NOMO-1 treated with dmso at 0.1 percent for 144 hours (cell line): Measurements from ENCODE around the gene JTB.

Experiments used
- DNase-seq: peaks from one replicate; lab custom pipeline; 2025; ENCODE audit not compliant: unreplicated experiment; lab: John Stamatoyannopoulos, UW

The JTB gene

DNA sequence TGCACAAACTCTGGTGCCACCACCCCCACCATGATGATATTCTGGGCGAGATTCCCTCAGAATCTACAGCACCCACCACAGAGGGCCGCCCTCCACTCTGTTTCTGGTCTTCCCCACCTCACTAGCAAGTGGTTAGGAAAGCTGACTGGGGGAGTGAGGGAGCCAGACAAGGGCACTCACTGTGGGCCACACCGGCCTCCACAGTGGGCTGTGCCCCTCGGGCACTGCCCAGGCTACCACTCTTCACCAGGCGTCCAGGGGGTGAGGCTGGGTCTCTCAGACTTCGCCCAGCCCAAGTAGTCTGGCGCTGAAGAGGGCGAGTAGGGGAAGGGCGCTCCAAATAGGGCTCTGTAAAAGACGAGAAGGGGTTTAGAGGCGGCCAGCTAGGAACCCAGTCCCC, 43.5 kb downstream of the JTB start:
- no peak for DNase-seq

DNA sequence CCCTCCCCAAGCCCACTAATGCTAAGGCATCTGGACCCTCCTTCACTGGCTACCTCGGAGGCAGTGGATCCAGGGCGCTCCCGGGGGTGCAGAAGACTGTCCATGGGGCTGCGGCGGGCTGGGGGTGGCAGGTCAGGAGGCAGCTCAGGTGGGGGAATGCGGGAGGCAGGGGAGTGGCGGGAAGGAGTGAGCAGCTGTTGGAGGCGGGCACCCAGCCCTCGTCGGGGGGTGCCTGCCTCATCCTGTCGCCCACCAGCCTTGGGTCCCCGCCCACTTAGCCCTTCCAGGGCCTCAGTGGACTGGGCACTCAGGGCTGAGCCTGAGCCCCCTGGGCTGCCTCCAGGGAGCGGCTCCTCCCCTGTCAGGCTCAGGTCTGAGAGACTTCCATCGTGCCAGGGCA, 44.0 kb downstream of the JTB start:
- DNase-seq: no peak

DNA sequence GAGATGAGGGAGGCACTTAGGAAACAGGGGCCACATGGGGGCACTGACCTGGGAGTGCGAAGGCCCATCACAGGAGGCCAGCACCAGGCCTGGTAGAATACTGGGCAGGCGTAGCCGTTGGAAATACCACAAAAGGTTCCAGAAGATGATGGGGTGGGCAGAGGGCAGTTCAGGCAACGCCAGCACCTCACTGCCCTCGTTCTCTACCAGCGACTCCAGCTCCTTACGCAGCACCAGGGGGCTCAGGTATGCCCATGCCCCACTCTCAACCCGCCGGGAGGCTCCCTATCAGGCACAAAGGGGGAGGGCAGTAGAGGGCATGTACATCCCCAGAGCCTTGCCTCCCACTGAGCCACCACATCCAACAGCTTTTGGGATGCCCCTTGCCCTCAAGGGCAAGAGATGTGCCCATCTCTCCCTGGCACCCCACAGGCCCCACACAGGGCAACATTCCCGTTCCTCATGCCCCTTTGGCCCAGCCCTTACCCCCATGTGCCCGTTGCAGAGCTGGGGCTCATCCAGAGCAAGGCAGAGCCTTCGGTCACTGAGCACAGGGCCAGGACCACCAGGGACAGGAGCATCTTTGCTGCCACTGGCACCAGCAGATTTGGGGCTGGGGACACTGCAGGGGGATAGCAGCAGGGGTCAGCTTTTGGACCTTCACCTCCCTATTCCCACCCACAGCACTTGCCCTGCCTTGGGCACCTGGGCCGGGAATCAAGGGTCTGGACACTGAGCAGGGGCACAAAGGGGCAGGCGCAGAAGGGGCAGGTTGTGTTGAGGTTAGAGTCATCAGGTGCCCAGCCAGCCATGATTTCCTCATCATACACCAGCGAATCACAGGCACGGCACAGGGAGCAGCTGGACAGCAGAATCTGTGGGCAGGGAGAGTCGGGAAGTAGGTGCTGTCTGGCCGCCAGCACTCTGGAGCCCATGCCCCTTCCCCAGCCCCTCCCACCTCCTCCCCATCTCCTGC, 45.0 kb downstream of the JTB start:
- DNase-seq: no peak

DNA sequence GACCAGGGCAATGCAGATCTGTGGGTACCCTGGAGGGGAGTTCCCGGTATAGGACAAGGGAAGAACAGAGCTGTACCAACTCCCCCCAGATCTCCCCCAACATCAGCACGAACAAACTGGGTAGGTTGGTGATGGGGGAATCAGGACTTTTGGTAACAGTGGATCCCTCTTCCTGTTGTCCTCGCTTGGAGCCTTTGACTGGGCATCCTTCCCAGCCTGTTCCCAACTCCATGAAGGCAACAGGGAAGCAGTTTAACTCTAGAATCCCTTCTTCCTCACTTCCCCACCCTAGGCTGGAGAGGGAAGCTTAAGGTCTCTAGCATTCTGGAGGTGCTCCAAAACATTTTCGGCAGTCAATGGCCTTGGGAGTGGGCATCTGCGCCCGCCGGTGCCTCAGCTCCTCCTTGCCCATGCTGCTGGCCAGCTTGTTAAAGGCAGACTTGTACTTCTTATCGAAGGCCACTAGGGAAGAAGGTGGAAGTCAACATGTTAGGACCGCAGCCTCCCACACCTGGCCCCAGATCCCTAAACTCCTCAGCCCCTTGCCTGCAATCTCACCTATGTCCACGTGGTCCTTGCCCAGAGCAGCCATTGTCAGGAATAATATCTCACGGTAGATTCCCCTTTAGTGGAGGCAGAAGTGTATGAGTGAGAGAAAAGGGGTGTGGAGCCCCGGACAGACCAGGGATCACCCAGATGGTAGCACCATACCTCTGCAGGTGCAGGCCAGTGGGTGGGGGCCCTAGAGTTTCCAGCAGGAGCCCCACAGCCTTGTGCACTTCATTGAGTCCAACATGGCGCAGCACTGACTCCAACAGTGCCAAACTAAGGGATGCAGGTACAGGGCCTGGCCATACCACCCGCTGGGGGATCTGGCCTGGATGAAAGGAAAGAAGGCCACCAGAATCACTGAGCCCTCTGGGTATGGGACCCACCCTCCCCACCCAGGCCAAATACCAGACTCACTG, 47.2 kb downstream of the JTB start:
- DNase-seq: no peak

DNA sequence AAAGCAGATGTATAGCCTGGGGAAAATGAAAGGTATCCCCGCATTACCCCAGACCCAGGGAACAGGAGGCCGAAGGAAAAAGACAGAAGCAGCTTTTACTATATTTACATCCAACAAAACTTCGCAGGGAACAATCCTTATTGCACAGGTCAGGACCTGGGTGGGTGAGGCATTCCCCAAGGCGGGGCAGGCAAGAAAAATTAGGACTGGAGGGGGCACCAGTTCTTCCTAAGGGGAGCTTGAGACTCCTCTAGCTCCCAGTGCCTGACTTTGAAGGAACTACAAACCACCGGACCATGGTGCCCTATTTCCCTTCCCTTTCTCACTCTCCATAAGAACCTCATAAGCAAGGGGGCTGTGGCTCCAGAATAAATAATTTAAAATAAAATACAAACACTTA, 48.0 kb downstream of the JTB start:
- DNase-seq: no peak

DNA sequence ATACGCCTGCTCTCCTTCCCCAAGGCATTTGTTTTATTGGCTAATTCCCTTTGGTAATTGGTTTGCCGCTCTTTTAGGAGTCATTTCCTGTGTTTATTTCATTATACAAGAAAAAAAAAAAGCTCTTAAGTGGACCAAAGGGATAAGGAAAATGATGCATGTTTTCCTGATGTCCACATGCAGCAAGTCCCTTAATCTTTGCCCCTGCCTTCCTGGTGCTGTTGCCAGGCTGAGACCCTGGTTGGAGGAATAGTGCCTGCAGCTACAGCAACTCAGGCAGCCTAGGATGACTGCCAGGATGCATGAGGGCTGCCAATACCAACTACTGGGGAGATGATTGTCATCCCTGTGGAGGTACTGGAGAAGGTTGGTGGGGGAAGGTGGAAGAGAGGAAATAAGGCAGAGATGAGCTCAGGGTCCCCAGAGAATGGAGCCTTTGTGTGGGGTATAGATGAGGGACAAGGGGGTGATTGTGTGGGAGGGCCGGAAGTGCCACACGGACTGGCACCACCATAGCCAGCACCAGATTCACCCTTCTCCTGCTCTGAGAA, 48.6 kb downstream of the JTB start:
- DNase-seq: no peak

DNA sequence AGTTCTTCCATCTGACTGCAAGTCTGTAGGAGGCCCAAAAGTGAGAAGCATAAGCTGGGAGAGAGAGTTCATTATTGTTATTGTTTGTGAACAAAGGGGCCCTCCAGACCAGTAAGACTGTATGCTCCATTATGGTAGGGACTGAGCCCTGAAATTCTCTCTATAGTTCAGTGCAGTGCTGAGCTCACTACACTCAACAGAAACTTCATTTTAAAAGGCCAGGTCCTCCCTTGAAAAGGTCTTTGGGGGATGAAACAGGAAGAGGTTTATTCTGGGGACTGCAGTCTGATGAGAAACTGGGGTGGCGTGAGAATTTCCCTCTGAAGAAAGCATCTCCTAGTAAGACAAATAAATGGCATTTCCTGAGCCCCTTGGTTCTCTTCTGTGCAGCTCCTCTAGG, 49.2 kb downstream of the JTB start:
- DNase-seq: no peak

DNA sequence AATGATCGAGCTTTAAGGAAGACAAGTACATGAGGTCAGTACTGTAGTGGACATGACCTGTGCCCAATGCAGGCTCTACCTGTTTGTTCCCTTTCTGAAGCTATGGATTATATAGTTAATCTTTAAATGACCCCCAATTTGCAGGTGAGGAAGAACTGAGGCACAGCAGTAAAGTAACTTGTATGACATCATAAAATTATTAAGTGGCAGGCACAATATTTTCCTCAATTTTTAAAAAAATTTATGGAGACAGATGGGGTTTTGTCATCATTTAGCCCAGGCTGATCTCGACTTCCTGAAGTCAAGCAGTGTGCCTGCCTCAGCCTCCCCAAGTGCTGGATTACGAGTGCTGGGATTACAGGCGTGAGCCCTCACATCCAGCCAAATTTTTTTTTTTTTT, 51.1 kb downstream of the JTB start:
- no peak for DNase-seq
